NCI-H1417 (cell line): ENCODE data around the gene ICAM5.
"Not testable (repeated sequence)": the region's sequence is repeated elsewhere in the genome, so short reads cannot be mapped to it uniquely, and the experiment has no call there.

ENCODE experiments used
- DNase-seq, 3 experiments: peaks; one replicate each; lab custom pipeline; 2025; lab: John Stamatoyannopoulos, UW

The ICAM5 gene

DNA sequence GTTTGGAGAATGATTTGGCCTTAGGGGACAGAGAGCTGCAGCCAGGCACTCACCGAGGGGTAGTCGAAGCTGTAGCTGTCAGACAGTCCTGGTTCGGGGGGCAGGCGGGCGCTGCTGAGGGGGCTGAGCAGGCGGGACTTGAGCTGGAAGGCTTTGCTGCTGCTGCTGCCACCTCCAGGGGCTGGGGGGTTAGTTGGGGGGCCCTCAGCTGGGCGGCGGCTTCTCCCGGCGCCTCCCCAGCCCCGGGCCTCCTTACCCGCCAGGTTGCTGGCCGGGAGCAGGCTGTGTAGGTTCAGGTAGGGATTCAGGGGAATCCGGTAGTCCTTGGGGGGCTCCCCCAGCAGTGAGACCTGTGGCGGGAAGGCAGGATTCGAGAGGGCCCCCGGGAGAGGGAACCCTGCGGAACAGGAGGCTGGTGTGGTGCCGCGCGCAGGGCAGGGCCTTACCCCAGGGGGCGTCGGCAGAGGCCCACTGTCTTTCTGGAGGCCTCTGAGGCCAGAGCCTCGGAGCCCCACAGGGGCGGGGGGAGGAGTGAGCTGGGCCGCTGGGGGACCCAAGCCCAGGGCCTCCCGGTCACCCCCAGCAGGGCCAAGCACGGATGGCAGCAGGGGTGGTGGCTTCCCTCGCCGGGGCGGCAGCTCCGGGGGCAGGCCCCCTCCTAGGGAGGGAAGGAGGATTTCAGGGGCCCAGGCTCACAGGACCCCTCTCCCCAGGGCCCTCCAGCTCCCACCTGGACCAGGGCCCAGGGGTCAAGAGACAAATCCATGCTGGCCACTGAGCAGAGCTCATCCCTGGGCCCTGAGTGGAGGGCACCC lies 31.1 kb downstream of the ICAM5 start:
- no peak for DNase-seq

DNA sequence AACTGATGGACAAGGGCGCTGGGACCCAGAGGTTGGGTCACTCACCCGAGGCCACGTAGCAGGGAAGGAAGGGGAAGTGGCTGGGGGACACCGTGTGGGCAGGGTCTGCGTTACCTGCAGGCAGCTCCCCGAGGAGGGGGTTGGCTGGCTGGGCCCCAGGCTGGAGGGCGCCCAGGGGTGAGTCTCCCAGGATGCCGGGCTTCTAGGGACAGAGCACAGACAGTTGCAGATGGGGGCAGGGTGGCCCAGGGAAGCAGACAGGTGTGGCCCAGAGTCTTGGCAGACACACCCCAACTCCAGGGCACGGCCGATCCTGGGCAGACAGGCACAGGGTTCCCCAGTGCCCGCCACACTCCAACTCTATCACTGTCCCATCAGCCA lies 31.7 kb downstream of the ICAM5 start:
- no peak for DNase-seq

DNA sequence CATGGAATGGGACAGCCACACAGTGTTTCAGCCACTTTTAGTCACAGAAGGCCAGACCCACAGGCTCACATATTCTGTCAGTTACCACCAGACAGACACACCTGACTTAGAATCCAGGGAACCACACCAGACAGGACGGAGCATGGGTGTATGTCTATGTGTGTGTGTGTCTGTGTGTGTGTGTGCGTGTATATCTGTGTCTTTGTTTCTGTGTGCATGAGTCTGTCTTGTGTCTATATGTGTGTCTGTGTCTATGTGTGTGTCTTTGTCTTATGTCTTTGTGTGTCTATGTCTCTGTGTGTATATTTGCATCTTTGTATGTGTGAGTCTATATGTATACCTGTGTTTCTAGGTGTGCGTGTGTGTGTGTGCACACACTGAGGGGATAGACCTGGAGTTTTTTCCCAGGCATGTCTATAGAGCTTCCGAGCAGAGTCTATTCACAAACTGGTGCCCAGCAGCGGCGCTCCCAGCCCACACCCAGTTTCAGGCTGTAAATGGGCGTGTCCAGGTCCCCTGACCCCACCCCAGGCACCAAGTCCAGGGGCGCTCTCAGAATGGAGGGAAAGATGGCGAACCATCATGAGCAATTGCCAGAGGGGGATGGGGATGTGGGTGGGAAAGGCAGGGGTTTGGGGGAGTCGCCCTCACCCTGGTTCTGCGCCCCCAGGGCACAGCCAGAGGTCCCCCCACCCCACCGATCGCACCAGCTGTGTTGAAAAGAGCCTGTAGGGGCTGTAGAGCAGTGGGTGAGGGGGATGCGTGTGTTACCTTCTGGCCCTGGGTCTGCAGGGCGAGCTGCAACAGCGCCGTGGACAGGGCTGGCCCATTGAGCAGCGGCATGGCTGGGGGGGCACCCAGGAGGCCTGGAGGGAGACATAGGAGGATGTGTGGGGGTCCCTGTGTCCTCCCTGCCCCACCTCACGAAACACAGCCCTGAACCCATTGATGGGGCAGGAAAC lies 32.4 kb downstream of the ICAM5 start:
- no peak for DNase-seq

DNA sequence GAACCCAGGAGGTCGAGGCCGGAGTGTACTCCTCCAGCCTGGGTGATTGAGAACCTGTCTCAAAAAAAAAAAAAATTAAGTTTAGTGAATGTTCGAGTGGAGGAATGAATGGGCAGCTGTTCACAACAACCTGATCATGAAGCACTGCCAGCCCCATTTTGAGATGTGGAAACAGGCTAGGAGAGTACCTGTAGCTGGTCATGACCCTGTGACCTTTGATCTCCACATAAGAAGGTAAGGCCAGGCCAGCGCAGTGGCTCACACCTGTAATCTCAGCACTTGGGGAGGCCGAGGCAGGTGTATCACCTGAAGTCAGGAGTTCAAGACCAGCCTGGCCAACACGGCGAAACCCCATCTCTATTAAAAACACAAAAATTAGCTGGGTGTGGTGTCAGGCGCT lies 36.0 kb downstream of the ICAM5 start:
- no peak for DNase-seq

DNA sequence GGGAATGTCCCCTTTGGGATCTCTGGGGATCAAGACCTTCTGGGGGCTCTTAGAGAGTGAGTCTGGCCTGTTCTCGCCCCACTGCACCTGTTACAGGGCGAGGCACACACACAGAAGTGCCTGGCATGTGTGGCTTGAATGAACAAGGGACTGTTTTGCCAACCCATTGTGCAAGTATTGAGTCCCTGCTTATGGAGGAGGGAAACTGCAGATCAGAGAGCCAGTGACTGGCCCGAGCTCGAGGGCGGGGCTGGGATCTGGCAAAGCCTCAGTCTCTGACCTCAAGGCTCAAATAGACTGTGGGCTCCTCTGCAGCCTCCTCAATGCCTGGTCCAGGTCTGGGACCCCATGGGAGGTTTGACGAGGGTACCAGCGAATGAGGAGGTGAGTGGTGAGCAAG lies 38.0 kb downstream of the ICAM5 start:
- DNase-seq = no peak

DNA sequence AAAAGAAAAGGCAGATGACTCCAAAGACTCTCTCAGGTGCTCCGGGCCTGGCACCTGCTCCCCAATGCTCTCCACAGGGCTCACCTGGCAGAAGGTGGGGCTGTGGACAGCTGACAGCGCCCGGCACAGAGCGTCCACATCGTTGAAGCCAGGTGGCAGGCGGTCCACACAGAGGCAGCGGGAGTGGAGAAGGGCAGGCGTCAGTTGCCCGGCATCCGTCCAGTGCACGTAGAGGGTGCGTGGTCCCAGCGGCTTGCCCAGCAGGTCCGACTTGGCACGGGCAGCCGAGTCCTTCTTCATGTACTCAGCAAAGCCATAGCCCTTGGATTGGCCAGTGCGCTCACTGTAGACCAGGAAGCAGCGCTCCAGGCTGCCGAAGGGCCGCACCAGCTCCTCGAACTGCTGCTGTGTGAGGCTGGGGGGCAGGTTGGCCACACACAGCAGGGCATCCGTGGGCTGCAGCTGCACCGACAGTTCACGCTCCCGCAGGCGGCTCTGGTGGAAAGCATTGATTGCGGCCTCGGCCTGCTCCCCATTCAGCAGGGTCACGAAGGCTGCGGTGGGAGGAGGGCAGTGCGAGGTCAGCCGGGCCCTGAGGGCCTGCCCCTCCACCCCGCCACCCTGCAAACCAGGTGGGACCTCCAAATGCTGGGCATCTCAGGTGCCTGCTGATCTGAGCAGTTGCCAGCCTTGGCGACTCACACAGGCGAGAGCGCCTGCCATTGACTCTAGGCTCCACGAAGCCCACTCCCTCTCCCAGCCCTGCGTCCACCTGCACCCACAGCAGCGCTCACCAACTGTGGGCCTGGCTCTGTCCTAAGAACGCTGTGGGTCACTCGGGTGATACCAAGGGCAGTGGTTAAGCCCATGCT lies 39.0 kb downstream of the ICAM5 start:
- DNase-seq = no peak

DNA sequence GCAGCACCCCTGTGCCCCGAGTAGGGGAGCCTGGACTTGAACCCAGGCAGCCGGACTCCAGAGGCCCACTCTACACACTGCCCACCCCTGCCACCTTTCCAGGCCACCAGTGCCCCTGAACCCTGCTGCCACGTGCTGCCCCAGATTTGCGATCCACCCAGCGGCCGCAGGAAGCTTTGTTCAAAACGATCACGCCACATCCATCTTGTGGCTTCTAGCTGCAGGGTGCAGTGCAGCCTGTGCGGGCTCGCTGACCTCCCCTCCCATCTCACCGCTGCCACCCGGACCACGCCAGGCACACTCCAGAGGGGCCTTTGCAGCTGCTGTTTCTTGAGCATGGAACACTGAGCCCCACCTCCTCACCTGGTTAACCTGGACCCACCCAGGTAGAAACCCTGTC lies 39.8 kb downstream of the ICAM5 start:
- DNase-seq = no peak

DNA sequence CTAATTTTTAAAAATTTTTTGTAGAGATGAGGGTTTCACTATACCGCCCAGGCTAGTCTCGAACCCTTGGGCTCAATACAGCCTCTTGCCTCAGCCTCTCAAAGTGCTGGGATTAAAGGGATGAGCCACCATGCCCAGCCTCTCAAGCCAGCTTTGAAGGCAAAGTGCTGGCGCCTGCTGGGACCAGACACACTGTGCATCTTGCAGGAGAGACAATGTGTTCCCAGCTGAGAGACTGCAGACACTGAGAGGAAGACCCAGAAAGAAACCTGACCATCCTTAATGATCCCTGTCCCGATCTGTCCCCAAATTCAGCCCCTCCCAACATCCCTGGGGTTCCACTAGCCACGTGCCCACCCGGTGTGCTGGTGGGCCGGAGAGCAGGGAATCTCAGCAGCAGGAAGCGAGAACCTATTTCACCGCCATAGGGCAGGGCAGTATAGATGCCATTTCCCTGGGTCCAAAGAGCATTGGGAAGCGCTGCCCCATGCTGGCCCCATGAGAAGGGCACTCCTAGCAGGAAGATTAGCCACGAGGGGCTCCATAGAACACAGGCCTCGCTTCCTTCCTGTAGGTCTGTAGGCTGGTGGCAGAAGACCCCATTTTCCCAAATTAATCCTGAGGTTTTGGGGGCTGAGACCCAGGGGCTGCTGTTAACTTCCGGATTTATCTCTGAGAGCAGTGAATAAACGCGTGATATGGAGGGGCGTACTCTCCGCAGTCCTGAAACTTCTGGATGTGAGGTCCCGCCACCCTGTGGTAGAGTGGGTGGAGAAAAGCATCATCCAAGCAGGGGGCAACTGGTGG lies 42.6 kb downstream of the ICAM5 start:
- no peak for DNase-seq

DNA sequence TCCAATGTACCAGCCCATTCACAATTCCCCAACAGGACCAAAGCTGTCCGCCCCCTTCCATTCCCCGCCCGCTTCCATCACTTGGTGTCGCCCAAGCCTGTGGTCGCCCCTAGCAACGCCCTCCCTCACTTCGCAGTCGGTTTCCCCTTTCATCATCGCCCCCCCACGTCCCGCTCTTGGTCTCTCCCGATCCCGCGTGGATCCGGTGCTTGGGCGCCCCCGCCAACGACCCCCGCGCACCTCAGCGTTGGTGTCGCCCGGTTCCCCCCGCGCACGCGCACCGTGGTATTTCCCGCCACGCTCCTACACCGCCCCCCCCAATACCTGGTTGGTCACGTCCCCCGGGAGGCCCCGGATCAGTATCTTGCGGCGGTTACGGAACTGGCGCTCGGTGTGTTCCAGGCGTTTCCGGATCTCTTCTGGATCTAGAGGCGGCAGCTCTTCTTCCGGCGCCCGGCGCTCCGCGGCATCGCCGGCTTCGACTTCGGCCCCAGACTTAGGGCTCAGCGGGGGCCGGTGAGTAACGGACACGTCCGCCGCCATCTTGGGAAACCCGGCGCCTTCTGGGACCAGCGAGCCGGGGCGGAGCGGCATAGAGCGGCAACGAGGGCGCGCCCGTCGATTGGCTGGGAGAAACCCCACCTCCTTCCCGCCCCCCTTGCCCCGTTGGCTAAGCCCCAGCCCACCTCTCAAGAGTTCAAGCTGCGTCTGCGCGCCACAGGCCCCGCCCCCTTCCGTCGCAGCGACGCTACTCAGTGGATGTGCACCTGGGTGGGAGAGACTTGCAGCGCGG lies 43.4 kb downstream of the ICAM5 start, which contains the start of gene RAVER1:
Gene RAVER1 (minus strand): TSS at position 565 of the 793 bp plus-strand sequence. CDS start 22 bp downstream, at position 543.
- peak; percentile 89 to 99 (median 99) for DNase-seq

DNA sequence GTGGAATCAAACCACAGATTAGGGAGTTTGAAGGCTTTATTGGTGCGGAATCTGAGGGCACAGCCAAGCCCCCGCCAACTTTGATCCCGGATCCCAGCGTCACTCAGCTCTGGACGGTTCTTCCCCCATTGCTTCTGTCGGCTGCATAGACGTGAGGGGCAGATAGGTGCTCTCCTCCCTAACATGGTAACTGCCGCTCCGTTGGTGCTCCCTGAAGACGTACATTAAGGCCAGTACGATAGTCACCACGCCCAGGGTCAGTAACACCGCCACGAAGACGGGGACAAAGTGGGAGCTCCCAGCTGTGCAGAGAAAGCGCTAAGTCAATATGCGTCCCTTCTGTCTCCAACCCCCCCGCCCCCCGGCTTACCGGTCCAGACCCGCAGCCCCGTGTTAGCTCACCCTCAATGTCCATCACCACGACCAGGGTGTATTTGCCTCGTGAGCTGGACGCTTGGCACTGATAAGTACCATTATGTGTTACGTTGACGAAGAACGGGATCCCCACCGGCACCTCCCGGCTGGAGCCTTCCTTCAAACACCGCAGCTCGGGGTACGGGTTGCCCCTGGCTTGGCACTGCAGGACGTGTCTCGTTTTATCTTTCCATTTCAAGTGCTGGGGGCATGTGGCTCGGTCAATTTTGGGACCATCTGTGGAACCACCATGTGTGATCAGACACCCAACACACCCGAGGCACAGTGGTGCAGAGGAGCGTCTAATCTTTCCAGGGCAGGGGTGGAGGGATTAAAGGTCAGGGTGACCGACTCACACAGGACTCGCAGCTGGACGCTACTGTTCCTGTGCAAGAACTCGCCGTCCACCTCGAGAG lies 44.2 kb downstream of the ICAM5 start:
- DNase-seq = no peak

DNA sequence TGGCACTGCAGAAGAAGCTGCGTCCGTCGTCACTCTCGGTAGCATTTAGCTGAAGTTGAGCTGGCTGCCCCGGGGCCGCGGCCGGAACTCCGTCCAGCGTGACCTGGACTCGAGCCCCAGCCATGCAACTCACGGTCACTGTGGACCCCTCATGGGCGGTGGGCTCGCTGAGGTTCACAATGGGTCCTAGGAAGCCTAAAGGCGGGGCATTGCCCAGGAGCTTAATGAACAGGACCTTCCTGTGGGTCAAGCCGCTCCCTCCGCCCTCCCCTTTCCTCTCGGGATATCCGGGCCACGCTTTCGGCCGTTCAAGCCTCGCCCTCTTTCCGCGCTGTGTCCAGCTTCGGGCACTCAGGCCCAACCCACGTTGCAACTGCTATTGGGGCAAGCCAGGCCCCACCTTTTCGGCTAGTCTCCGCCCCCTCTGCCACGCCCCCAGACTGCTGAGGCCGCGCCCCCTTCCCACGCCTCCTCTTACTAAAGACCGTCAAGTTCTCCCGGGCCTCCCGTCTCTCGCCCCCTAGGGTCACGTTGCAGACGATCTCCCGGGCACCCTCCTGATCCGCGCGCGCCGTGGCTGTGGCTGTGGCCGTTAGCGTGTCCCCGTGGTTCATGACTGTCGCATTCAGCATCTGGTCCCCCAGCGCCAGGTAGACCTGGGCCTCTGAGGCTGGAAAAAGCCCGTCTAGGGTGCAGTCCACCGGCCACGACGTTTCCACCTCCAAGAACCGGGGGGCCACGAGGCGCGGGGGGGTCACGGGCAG lies 45.0 kb downstream of the ICAM5 start:
- peak; percentile 9 to 59 (median 17) for DNase-seq

DNA sequence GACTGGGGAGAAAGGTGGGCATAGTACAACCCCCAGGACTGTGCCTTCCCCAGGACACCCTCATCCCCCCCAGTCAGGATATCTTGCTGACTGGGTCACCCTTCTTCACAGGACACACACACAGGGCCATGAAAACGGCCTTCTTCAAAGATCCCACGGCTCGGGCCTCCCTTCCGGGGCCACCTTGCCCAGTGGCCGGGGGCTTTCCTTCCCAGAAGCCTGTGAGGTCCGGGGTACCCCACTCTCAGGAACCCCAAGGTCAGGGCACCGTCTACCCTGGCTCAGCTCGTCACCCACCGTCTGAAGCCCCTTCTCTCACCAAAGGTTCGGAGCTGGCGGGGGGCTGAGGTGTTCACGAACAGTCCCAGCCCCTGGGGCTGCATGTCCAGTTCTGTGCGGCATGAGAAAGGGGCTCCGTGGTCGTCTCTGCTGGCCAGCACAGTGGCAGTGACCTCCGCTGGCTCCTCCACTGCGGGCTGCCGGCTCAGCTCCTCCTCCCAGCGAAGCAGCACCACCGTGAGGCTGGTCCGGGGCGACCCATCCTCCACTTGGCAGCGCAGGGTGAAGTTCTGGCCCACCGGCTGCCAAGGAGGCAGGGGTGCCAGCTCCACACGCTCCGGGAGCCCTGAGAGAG lies 45.7 kb downstream of the ICAM5 start:
- no peak for DNase-seq

DNA sequence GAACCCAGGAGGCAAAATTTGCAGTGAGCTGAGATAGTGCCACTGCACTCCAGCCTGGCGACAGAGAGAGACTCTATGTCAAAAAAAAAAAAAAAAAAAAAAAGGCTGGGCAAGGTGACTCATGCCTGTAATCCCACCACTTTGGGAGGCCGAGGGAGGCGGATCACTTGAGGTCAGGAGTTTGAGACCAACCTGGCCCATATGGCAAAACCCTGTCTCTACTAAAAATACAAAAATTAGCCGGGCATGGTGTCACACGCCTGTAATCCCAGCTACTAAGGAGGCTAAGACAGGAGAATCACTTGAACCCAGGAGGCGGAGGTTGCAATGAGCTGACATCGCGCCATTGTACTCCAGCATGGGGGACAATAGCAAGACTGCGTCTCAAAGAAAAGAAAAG lies 47.0 kb downstream of the ICAM5 start:
- not testable (repeated sequence) for DNase-seq

DNA sequence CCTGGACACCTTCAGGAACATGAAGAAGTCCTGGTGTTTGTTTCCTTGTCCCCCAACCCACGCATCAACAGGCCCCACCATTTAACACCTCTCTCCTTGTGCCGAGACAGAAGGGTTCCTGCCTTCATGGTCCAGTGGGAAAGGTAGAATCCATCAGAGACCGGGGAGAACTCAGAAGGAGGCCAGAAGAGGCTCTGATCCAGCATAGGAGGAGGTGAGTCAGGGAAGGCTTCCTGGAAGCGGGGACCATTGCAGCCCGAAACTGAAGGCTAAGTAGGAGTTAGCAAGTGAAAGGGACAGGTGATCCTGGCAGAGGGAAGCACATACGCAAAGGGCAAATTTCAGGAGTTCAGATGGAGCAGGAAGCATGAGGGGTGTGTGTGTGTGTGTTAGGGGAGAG lies 49.2 kb downstream of the ICAM5 start:
- DNase-seq = no peak

DNA sequence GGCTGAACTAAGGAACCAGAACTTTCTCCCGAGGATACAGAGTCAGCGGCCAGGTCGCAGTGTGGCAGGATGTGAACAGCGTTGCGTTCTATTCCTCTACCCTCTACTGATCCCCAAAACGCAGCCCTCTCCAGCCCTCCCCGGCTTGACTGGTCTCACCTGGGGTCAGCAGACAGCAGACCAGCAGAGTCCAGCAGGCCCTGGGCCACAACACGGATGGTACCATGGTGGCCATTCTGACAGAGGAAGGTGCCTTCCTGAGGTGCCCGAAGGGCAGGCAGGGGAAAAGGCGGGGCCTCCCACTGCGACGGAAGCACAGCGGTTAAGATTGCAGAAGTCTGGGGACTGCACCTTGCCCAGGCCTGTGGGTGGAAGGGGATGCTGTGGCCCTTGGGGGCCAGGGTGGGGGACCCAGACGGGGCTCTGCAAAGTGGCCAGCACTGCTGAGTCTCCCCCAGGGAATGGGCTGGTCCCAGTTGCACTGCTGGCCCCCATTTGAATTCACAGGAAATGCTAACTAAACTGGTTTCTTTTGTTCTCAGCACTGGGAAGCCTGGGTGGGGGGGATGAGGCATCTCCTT lies 49.7 kb downstream of the ICAM5 start, which contains the start of gene ICAM3:
Gene ICAM3 (minus strand): TSS at position 245 of the 581 bp plus-strand sequence. CDS start 10 bp downstream, at position 235.
- no peak for DNase-seq

DNA sequence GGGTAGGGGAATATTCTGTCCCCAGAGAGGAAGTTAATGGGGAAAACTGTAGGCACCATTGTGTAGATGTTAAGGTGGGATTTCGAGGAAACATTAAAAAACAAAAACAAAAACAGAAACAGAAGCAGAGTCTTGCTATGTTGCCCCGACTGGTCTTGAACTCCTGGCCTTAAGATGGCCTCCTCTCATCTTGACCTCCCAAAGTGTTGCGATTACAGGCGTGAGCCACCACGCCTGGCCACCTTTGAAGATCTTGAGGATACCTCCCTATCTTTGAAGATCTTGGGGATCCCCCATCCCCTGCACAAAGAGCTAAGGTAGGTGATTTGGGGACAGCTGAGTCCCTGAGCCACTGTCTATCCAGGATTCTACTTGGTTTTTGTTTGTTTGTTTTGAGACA lies 50.2 kb downstream of the ICAM5 start:
- DNase-seq = no peak

DNA sequence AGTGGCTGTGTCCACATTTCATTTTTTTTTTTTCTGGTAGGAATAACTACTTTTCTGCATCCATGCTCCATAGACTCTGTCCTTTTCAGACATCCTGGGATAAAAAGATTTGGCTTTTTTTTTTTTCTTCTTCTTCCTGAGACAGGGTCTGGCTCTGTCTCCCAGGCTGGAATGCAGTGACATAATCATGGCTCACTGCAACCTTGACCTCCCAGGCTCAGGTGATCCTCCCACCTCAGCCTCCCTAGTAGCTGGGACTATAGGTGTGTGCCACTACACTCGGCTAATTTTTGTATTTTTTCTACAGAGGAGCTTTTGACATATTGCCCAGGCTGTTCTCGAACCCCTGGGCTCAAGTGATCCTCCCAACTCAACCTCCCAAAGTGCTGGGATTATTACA lies 53.7 kb downstream of the ICAM5 start:
- no peak for DNase-seq

DNA sequence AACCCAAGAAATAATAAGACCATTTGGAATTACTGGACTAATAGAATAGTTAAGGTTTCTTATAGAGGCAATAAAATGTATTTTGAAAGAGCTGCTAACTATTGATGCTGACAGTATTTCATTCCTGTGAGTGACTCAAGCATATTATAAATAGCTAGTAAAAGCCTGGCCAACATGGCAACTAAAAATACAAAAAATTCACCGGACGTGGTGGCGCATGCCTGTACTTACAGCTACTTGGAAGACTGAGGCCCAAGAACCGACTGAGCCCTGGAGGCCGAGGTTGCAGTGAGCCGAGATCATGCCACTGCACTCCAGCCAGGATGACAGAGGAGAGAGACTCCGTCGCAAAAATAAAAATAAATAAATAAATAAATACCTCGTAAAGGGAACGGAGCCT lies 55.0 kb downstream of the ICAM5 start:
- no peak for DNase-seq
